ENCODE data around the gene C16orf86.

C16orf86 gene

GRCh38 chr16:67704110-67704509 is 37.5 kb downstream of the C16orf86 start:
- no peak for DNase-seq (ENCODE audit: low read depth, low spot score)
- ChIA-PET CTCF (interaction anchor here (0.9 to 1.0 kb wide), 2 partner anchors 9 to 180 kb away, joined by 3 to 4 read pairs; no protein-coding TSS in a partner anchor), POLR2A (no interaction called here)
- no peak for TF ChIP-seq CTCF (IDR thresholded peaks at IDR 0.05; ENCODE audit: insufficient read depth, low read length, missing control alignments)
- no peak overlapping the region for H3K4me3 ChIP-seq (ENCODE audit: low read depth, low read length)

GRCh38 chr16:67707210-67707609 is 40.6 kb downstream of the C16orf86 start:
- POLR2A ChIA-PET: no interaction called here
- no peak for TF ChIP-seq CTCF (IDR thresholded peaks at IDR 0.05; ENCODE audit: insufficient read depth, low read length, missing control alignments)
- CTCF ChIA-PET: no interaction called here
- H3K4me3 ChIP-seq (ENCODE audit: low read depth, low read length): no peak overlapping the region
- DNase-seq (ENCODE audit: low read depth, low spot score): no peak

DNA sequence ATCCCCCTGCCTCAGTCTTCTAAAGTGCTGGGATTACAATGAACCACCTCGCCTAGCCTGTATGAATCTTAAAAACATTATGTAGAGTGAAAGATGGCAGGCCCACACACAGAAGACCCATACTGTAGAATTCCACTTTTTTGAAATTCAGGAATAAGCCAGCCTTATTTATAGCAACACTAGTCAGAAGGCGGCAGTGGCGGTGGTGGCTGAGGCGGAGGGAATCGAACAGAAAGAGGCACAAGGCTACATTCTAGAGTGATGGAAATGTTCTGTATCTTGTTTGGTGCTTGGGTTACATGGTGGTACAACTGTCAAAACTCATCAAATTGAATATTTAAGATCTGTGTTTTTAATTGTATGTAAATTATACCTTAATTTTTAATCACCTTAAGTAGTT is 41.2 kb downstream of the C16orf86 start:
- POLR2A ChIA-PET: no interaction called here

DNA sequence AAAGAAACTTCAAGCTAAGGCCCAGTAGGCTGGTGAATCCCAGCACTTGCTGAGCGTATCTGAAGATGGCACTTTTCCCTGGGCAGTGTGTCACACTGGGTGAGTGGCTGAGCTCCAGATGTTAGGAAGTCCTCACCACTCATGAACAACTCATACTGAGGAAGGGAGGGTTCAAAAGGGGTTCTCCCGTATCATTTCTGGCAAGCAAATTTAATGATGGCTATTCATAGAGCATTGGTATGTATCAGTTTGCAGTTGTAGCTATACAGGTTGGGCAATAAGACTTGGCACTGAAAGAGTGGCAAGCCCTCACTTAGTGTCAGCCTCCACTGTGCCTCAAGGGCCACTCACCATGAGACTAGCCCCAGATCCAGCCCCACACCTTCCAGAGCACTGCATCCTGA is 41.8 kb downstream of the C16orf86 start:
- POLR2A ChIA-PET: no interaction called here
- no peak for DNase-seq (ENCODE audit: low read depth, low spot score)
- CTCF ChIA-PET: interaction anchor here (1.0 kb wide), 1 partner anchor 40 kb away, joined by 4 read pairs; no protein-coding TSS in a partner anchor

More for the DNA sequence above, 41.2 kb downstream of the C16orf86 start:
- CTCF ChIA-PET: interaction anchor here (1.0 kb wide), 1 partner anchor 40 kb away, joined by 4 read pairs; no protein-coding TSS in a partner anchor
- no peak for TF ChIP-seq CTCF (IDR thresholded peaks at IDR 0.05; ENCODE audit: insufficient read depth, low read length, missing control alignments)
- DNase-seq (ENCODE audit: low read depth, low spot score): no peak
- no peak overlapping the region for H3K4me3 ChIP-seq (ENCODE audit: low read depth, low read length)

DNA sequence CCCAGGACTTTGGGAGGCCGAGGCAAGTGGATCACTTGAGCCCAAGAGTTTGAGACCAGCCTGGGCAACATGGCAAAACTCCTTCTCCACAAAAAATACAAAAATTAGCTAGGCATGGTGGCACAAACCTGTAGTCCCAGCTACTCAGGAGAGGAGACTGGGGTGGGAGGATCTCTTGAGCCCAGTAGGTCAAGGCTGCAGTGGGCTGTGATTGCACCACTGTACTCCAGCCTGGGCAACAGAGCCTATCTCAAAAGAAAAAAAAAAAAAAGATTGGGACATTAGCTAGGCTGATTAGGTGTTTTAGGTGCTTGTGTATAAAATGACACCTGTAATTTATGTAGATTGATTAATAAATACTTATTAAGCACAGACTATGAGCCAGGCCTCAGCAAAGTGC is 42.4 kb downstream of the C16orf86 start:
- H3K4me3 ChIP-seq (ENCODE audit: low read depth, low read length): no peak overlapping the region
- no peak for TF ChIP-seq CTCF (IDR thresholded peaks at IDR 0.05; ENCODE audit: insufficient read depth, low read length, missing control alignments)
- ChIA-PET POLR2A (no interaction called here), CTCF (interaction anchor here (0.9 kb wide), 1 partner anchor 41 kb away, joined by 3 read pairs; no protein-coding TSS in a partner anchor)
- no peak for DNase-seq (ENCODE audit: low read depth, low spot score)

More for the DNA sequence above, 41.8 kb downstream of the C16orf86 start:
- H3K4me3 ChIP-seq (ENCODE audit: low read depth, low read length): no peak overlapping the region
- no peak for TF ChIP-seq CTCF (IDR thresholded peaks at IDR 0.05; ENCODE audit: insufficient read depth, low read length, missing control alignments)

GRCh38 chr16:67710607-67711006 is 44.0 kb downstream of the C16orf86 start:
- DNase-seq (ENCODE audit: low read depth, low spot score): no peak
- CTCF ChIA-PET: no interaction called here

More at GRCh38 chr16:67710607-67711006, 44.0 kb downstream of the C16orf86 start:
- POLR2A ChIA-PET: no interaction called here
- no peak overlapping the region for H3K4me3 ChIP-seq (ENCODE audit: low read depth, low read length)
- no peak for TF ChIP-seq CTCF (IDR thresholded peaks at IDR 0.05; ENCODE audit: insufficient read depth, low read length, missing control alignments)

Measured in AG04449 (cell line).